ENCODE measurements around the gene MXD1.

MXD1 gene

GRCh38 chr2:69954084-69954483 lies 39.2 kb downstream of the MXD1 start:
- no peak for DNase-seq (ENCODE audit: low read depth)

GRCh38 chr2:69955029-69955428 lies 40.1 kb downstream of the MXD1 start:
- DNase-seq (ENCODE audit: low read depth) = no peak

- no peak for DNase-seq (ENCODE audit: low read depth)
Measured at GRCh38 chr2:69956475-69956979, 41.6 kb downstream of the MXD1 start.

GRCh38 chr2:69957965-69958364 lies 43.1 kb downstream of the MXD1 start:
- no peak for DNase-seq (ENCODE audit: low read depth)

GRCh38 chr2:69958480-69958879 lies 43.6 kb downstream of the MXD1 start:
- no peak for DNase-seq (ENCODE audit: low read depth)

GRCh38 chr2:69959425-69959824 lies 44.5 kb downstream of the MXD1 start:
- DNase-seq (ENCODE audit: low read depth) = no peak

- no peak for DNase-seq (ENCODE audit: low read depth)
Measured at GRCh38 chr2:69960821-69961220, 45.9 kb downstream of the MXD1 start.

GRCh38 chr2:69961496-69961895 lies 46.6 kb downstream of the MXD1 start, which contains the start of gene ASPRV1:
TSS of gene ASPRV1 (minus strand) at chr2:69961631. CDS start at chr2:69961436, 195 bp downstream.
- DNase-seq (ENCODE audit: low read depth) = no peak

- DNase-seq (ENCODE audit: low read depth) = no peak
Measured at GRCh38 chr2:69962986-69963730, 48.2 kb downstream of the MXD1 start.

- no peak for DNase-seq (ENCODE audit: low read depth)
Measured at GRCh38 chr2:69964353-69964841, 49.5 kb downstream of the MXD1 start.

GRCh38 chr2:69965756-69966445 lies 51.0 kb downstream of the MXD1 start:
- no peak for DNase-seq (ENCODE audit: low read depth)

GRCh38 chr2:69966496-69966895 lies 51.6 kb downstream of the MXD1 start:
- DNase-seq (ENCODE audit: low read depth) = no peak

GRCh38 chr2:69968609-69969008 lies 53.7 kb downstream of the MXD1 start:
- DNase-seq (ENCODE audit: low read depth) = no peak

- no peak for DNase-seq (ENCODE audit: low read depth)
Measured at GRCh38 chr2:69969126-69969983, 54.4 kb downstream of the MXD1 start.

GRCh38 chr2:69969991-69970390 lies 55.1 kb downstream of the MXD1 start:
- DNase-seq (ENCODE audit: low read depth) = no peak

GRCh38 chr2:69972822-69973221 lies 57.9 kb downstream of the MXD1 start:
- no peak for DNase-seq (ENCODE audit: low read depth)

GRCh38 chr2:69973335-69973735 lies 58.4 kb downstream of the MXD1 start:
- DNase-seq (ENCODE audit: low read depth) = no peak

GRCh38 chr2:69975136-69975852 lies 60.4 kb downstream of the MXD1 start:
- no peak for DNase-seq (ENCODE audit: low read depth)

- DNase-seq (ENCODE audit: low read depth) = no peak
Measured at GRCh38 chr2:69975853-69976462, 61.0 kb downstream of the MXD1 start.

- no peak for DNase-seq (ENCODE audit: low read depth)
Measured at GRCh38 chr2:69977186-69977585, 62.3 kb downstream of the MXD1 start.

GRCh38 chr2:69977906-69978482 lies 63.1 kb downstream of the MXD1 start:
- DNase-seq (ENCODE audit: low read depth) = no peak

Measured in stimulated activated CD8-positive, alpha-beta memory T cell treated with anti-CD3 and anti-CD28 coated beads, Interleukin-15, amount 100 ng/mL, for 1 hour (primary cell).